Glutamatergic neuron (in vitro differentiated cells): ENCODE data around the gene TCAIM. TPM values are rescaled to one million over a fixed set of nuclear protein-coding genes. Genes with fewer than 3 reads are reported as not detected.

Experiments used
- DNase-seq: peaks from one replicate; pipeline ENCODE4 v3.0.0; 2022
- H3K27ac Mint-ChIP-seq: one replicate; pipeline ENCODE4 v1.8.0; 2020; ENCODE audit warnings: mild to moderate bottlenecking, mixed read lengths, inconsistent platforms; ENCODE audit not compliant: unreplicated experiment
- H3K27me3 Mint-ChIP-seq: one replicate; pipeline ENCODE4 v1.8.0; 2020; ENCODE audit warnings: mild to moderate bottlenecking, moderate library complexity, mixed read lengths, inconsistent platforms; ENCODE audit not compliant: unreplicated experiment
- H3K36me3 Mint-ChIP-seq: one replicate; pipeline ENCODE4 v1.8.0; 2020; ENCODE audit warnings: mild to moderate bottlenecking, mixed read lengths, inconsistent platforms; ENCODE audit not compliant: unreplicated experiment
- H3K4me1 Mint-ChIP-seq: one replicate; pipeline ENCODE4 v1.8.0; 2020; ENCODE audit warnings: mild to moderate bottlenecking, low read depth, mixed read lengths, inconsistent platforms; ENCODE audit not compliant: unreplicated experiment
- H3K4me3 Mint-ChIP-seq: one replicate; pipeline ENCODE4 v1.8.0; 2020; ENCODE audit warnings: mild to moderate bottlenecking, mixed read lengths, inconsistent platforms; ENCODE audit not compliant: unreplicated experiment
- H3K9me3 Mint-ChIP-seq: one replicate; pipeline ENCODE4 v1.8.0; 2020; ENCODE audit warnings: mild to moderate bottlenecking, moderate library complexity, mixed read lengths, inconsistent platforms; ENCODE audit not compliant: unreplicated experiment
- CTCF ChIP-seq: fragments of 200-600 bp; sonication (generic); IDR thresholded peaks from one replicate; pipeline ENCODE4 v1.5.0; 2021; ENCODE audit not compliant: partially characterized antibody, unreplicated experiment
- total RNA-seq: library from RNA; stranded (reverse); fragmentation: NEBNext Ultra II Directional; extraction: Animal tissue kit (Norgen Biotek cat#: 25700); gene quantifications from one replicate; pipeline ENCODE4 v1.2.1, GENCODE V29; 2021; ENCODE audit not compliant: unreplicated experiment

The TCAIM gene
- total RNA-seq, 1 donor from 2014 or later = 17.1 TPM

- peaks cover 4% of the 10 kb centered on the region for H3K27me3 Mint-ChIP-seq
- no peak overlapping the region for H3K4me3 Mint-ChIP-seq
- no peaks in the 10 kb centered on the region for H3K4me1 Mint-ChIP-seq
- no peak overlapping the region for H3K27ac Mint-ChIP-seq
- no peaks in the 10 kb centered on the region for H3K9me3 Mint-ChIP-seq
- TF ChIP-seq CTCF = no peak
- no peak for DNase-seq
- H3K36me3 Mint-ChIP-seq = peaks cover 4% of the 10 kb centered on the region
These were observed 60.3 kb downstream of the TCAIM start for GRCh38 chr3:44398853-44399252.

- DNase-seq = no peak
- Mint-ChIP-seq H3K4me3 (no peak overlapping the region), H3K36me3 (peaks cover 4% of the 10 kb centered on the region), H3K27me3 (peaks cover 4% of the 10 kb centered on the region), H3K27ac (no peak overlapping the region), H3K4me1 (no peaks in the 10 kb centered on the region), H3K9me3 (no peaks in the 10 kb centered on the region)
- no peak for TF ChIP-seq CTCF
These were observed 62.2 kb downstream of the TCAIM start for GRCh38 chr3:44400771-44401170.

GRCh38 chr3:44402548-44402947, 64.0 kb downstream of the TCAIM start:
- Mint-ChIP-seq H3K4me1 (no peaks in the 10 kb centered on the region), H3K4me3 (no peak overlapping the region), H3K27me3 (peaks cover 4% of the 10 kb centered on the region), H3K36me3 (peaks cover 4% of the 10 kb centered on the region), H3K9me3 (no peaks in the 10 kb centered on the region), H3K27ac (no peak overlapping the region)
- TF ChIP-seq CTCF = no peak
- no peak for DNase-seq

GRCh38 chr3:44409640-44410410, 71.3 kb downstream of the TCAIM start:
- Mint-ChIP-seq H3K27ac (no peak overlapping the region), H3K4me3 (no peak overlapping the region), H3K36me3 (no peaks in the 10 kb centered on the region), H3K4me1 (no peaks in the 10 kb centered on the region), H3K9me3 (no peaks in the 10 kb centered on the region), H3K27me3 (no peaks in the 10 kb centered on the region)
- no peak for TF ChIP-seq CTCF
- no peak for DNase-seq

- Mint-ChIP-seq H3K27me3 (peaks cover 2% of the 10 kb centered on the region), H3K36me3 (no peaks in the 10 kb centered on the region), H3K4me1 (no peaks in the 10 kb centered on the region), H3K9me3 (no peaks in the 10 kb centered on the region), H3K27ac (no peak overlapping the region), H3K4me3 (no peak overlapping the region)
- TF ChIP-seq CTCF = no peak
- DNase-seq = no peak
These were observed 72.6 kb downstream of the TCAIM start for GRCh38 chr3:44411031-44411645.
